Activated CD8-positive, alpha-beta T cell treated with anti-CD3 and anti-CD28 coated beads for 36 hours (primary cell): ENCODE data around the gene ADIPOQ. TPM values are rescaled to one million over a fixed set of nuclear protein-coding genes. Genes with fewer than 3 reads are reported as not detected.
"Not testable (repeated sequence)": the region's sequence is repeated elsewhere in the genome, so short reads cannot be mapped to it uniquely, and the experiment has no call there.

ENCODE experiments used
- ATAC-seq: fragments of 200-7000 bp; cut with Tn5 transposase; one replicate; pipeline ENCODE4 v1.10.0; 2021; ENCODE audit warnings: mild to moderate bottlenecking, moderate library complexity
- CTCF ChIA-PET: fragments of 350-600 bp; sonication (Branson Sonifier 250); formaldehyde crosslinking; loops from one replicate; lab custom pipeline; 2021; ENCODE audit warnings: antibody characterized with exemption; lab: Charles Lee
- POLR2A ChIA-PET: fragments of 350-600 bp; sonication (Branson Sonifier 250); formaldehyde crosslinking; loops from one replicate; lab custom pipeline; 2021; ENCODE audit warnings: antibody characterized with exemption; lab: Charles Lee
- DNase-seq: peaks from one replicate; pipeline ENCODE4 v3.0.0-alpha.2; 2020
- H3K27ac Mint-ChIP-seq: one replicate; pipeline ENCODE4 v1.8.0; 2021; ENCODE audit warnings: mild to moderate bottlenecking, mixed read lengths
- H3K27me3 Mint-ChIP-seq: one replicate; pipeline ENCODE4 v1.8.0; 2021; ENCODE audit warnings: mixed read lengths
- H3K36me3 Mint-ChIP-seq: one replicate; pipeline ENCODE4 v1.8.0; 2021; ENCODE audit warnings: low read depth, mixed read lengths
- H3K4me1 Mint-ChIP-seq: one replicate; pipeline ENCODE4 v1.8.0; 2021; ENCODE audit warnings: low read depth, mixed read lengths
- H3K4me3 Mint-ChIP-seq: one replicate; pipeline ENCODE4 v1.8.0; 2021; ENCODE audit warnings: mild to moderate bottlenecking, moderate library complexity, mixed read lengths
- H3K9me3 Mint-ChIP-seq: one replicate; pipeline ENCODE4 v1.8.0; 2021; ENCODE audit warnings: mixed read lengths
- intact Hi-C: fragments of 100-400 bp; cut with micrococcal nuclease; formaldehyde crosslinking; loops from one replicate; pipeline ENCODE4 v1.10.0; 2022
- total RNA-seq, 2 experiments: library from RNA; stranded (reverse); gene quantifications; one replicate each; pipeline ENCODE4 v1.2.3, GENCODE V29; 2021
- TF ChIP-seq, protein P1 (sequence below): fragments of 200-600 bp; IDR thresholded peaks from one replicate; pipeline ENCODE4 v1.8.0; 2022; ENCODE audit warnings: antibody characterized with exemption, mild to moderate bottlenecking

The ADIPOQ gene
- not detected for total RNA-seq

DNA sequence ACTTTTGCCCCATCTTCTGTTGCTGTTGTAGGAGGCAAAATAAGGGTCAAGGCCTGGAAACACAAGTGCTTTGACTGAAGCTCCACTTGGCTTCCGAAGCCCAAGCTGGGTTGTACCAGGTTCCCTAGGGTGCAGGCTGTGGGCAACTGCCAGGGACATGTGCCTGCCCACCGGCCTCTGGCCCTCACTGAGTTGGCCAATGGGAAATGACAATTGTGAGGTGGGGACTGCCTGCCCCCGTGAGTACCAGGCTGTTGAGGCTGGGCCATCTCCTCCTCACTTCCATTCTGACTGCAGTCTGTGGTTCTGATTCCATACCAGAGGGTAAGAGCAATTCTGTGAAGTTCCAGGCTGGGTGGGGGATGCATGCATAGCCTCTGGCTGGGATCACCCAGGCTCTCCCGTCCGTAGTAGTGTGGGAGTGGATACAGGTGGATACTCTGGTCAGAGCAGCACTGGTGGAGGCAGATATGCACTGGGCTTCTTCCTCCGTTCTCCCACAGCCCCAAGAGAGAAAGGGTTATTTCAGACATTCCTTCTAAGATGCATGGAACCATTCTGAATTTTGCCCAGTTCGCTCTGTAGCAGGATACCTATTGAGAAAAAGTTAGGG lies at the start of gene ADIPOQ:
ADIPOQ (plus strand) TSS at position 285 of the 613 bp plus-strand sequence. CDS start 10,349 bp downstream, outside the sequence.
- POLR2A ChIA-PET, result interaction anchor here (1.5 kb wide), 1 partner anchor 16 kb away, joined by 4 read pairs; no protein-coding TSS in a partner anchor
- Mint-ChIP-seq H3K4me3 (no peak within 1 kb of the TSS), H3K9me3 (no peaks in the 10 kb centered on the region), H3K27me3 (peaks cover 9% of the 10 kb centered on the region), H3K36me3 (no peaks in the 10 kb centered on the region), H3K27ac (no peak within 1 kb of the TSS), H3K4me1 (no peaks in the 10 kb centered on the region)
- intact Hi-C loops, result no loop called here
- TF ChIP-seq, protein P1, sequence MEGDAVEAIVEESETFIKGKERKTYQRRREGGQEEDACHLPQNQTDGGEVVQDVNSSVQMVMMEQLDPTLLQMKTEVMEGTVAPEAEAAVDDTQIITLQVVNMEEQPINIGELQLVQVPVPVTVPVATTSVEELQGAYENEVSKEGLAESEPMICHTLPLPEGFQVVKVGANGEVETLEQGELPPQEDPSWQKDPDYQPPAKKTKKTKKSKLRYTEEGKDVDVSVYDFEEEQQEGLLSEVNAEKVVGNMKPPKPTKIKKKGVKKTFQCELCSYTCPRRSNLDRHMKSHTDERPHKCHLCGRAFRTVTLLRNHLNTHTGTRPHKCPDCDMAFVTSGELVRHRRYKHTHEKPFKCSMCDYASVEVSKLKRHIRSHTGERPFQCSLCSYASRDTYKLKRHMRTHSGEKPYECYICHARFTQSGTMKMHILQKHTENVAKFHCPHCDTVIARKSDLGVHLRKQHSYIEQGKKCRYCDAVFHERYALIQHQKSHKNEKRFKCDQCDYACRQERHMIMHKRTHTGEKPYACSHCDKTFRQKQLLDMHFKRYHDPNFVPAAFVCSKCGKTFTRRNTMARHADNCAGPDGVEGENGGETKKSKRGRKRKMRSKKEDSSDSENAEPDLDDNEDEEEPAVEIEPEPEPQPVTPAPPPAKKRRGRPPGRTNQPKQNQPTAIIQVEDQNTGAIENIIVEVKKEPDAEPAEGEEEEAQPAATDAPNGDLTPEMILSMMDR, result no peak
- ATAC-seq (no peak), DNase-seq (no peak)
- CTCF ChIA-PET, result interaction anchor here (1.3 to 2.1 kb wide), 3 partner anchors 21 to 322 kb away, joined by 4 read pairs; no protein-coding TSS in a partner anchor

- TF ChIP-seq, protein P1, result no peak
- Mint-ChIP-seq H3K36me3 (peaks cover 61% of the 10 kb centered on the region), H3K4me1 (peaks cover 24% of the 10 kb centered on the region), H3K27ac (no peak overlapping the region), H3K9me3 (no peaks in the 10 kb centered on the region), H3K4me3 (no peak overlapping the region), H3K27me3 (no peaks in the 10 kb centered on the region)
- intact Hi-C loops, result no loop called here
- DNase-seq (no peak), ATAC-seq (no peak)
- CTCF ChIA-PET, result interaction anchor here (0.9 to 2.7 kb wide), 4 partner anchors 9 to 184 kb away, joined by 3 to 20 read pairs (median 4); no protein-coding TSS in a partner anchor
- POLR2A ChIA-PET, result interaction anchor here (0.7 to 5.2 kb wide), 5 partner anchors 8 to 229 kb away, joined by 3 to 72 read pairs (median 3); partner anchors contain the start of gene EIF4A2
Observed at GRCh38 chr3:186798239-186798874, 44.2 kb upstream of the ADIPOQ start.

- DNase-seq (no peak), ATAC-seq (no peak)
- POLR2A ChIA-PET, result interaction anchor here (1.1 to 5.2 kb wide), 3 partner anchors 10 to 16 kb away, joined by 6 to 72 read pairs (median 24); partner anchors contain the start of gene EIF4A2
- TF ChIP-seq, protein P1, result no peak
- no peak overlapping the region for H3K4me3 Mint-ChIP-seq
- CTCF ChIA-PET, result interaction anchor here (1.2 kb wide), 1 partner anchor 22 kb away, joined by 6 read pairs; no protein-coding TSS in a partner anchor
- H3K36me3 Mint-ChIP-seq, result peaks cover 62% of the 10 kb centered on the region
- H3K27me3 Mint-ChIP-seq, result no peaks in the 10 kb centered on the region
- intact Hi-C loops, result no loop called here
- no peak overlapping the region for H3K27ac Mint-ChIP-seq
- H3K9me3 Mint-ChIP-seq, result no peaks in the 10 kb centered on the region
- peaks cover 32% of the 10 kb centered on the region for H3K4me1 Mint-ChIP-seq
Observed at GRCh38 chr3:186800285-186800684, 42.2 kb upstream of the ADIPOQ start.

DNA sequence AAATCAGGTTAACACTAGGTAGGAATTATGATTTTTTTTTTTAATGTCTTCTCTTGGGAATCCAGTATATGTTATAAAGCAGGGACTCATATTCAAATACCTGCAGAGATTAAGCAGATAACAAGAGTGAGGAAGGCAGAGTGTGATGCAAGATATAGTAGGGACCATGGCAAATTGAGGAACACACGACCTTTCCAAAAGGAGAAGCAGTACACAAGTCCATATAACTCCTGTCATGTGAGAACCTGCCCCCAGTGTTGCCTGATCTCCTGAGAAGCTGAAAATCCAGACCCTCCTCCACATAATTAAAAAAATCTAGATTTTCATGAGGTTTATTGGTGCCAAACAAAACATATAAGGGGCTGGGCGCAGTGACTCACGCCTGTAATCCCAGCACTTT lies 39.8 kb upstream of the ADIPOQ start:
- no peak for DNase-seq
- CTCF ChIA-PET, result interaction anchor here (0.6 to 8.1 kb wide), 6 partner anchors 11 to 358 kb away, joined by 3 to 61 read pairs (median 4); no protein-coding TSS in a partner anchor
- TF ChIP-seq, protein P1, result no peak
- intact Hi-C loops, result no loop called here
- POLR2A ChIA-PET, result interaction anchor here (0.6 to 7.5 kb wide), 6 partner anchors 14 to 232 kb away, joined by 3 to 178 read pairs (median 3); partner anchors contain the start of genes DNAJB11 and EIF4A2
- Mint-ChIP-seq H3K4me1 (peaks cover 40% of the 10 kb centered on the region), H3K27ac (no peak overlapping the region), H3K27me3 (no peaks in the 10 kb centered on the region), H3K4me3 (no peak overlapping the region), H3K9me3 (no peaks in the 10 kb centered on the region), H3K36me3 (peaks cover 58% of the 10 kb centered on the region)
- no peak for ATAC-seq

DNA sequence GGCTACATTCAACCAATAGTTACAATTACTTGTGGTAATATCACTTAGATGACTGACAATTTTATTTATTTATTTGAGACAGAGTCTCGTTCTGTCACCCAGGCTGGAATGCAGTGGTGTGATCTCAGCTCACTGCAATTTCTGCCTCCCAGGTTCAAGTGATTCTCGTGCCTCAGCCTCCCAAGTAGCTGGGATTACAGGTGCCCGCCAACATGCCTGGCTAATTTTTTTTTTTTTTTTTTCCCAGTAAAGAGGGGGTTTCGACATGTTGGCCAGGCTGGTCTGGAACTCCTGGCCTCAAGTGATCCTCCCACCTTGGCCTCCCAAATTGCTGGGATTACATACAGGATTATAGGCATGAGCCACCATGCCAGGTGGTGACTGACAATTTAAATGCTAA lies 39.1 kb upstream of the ADIPOQ start:
- H3K36me3 Mint-ChIP-seq, result peaks cover 54% of the 10 kb centered on the region
- CTCF ChIA-PET, result interaction anchor here (1.1 to 8.1 kb wide), 4 partner anchors 11 to 224 kb away, joined by 3 to 61 read pairs (median 6); no protein-coding TSS in a partner anchor
- H3K27me3 Mint-ChIP-seq, H3K27ac Mint-ChIP-seq, intact Hi-C loops, DNase-seq, H3K9me3 Mint-ChIP-seq, H3K4me3 Mint-ChIP-seq, ATAC-seq: not testable (repeated sequence)
- H3K4me1 Mint-ChIP-seq, result peaks cover 38% of the 10 kb centered on the region
- POLR2A ChIA-PET, result interaction anchor here (1.6 to 7.5 kb wide), 4 partner anchors 11 to 232 kb away, joined by 3 to 178 read pairs (median 51); partner anchors contain the start of genes DNAJB11 and EIF4A2
